Thyroid gland (tissue), 4 donors: Measurements from ENCODE around the gene CCS. TPM values are rescaled to one million over a fixed set of nuclear protein-coding genes. Genes with fewer than 3 reads are reported as not detected.

Experiments used
- DNase-seq, 2 donors: peaks; one replicate each; pipeline ENCODE4 v3.0.0-alpha.2; 2019
- H3K27ac ChIP-seq, 3 donors: fragments of 200-600 bp; sonication (generic); 1 replicate in 2 of 3; 2 replicates in 1 of 3; pipeline ENCODE4 v1.5.1; 2016 to 2019; ENCODE audit warnings: mild to moderate bottlenecking in 1 of 3, moderate library complexity in 1 of 3
- H3K27me3 ChIP-seq: fragments of 200-600 bp; sonication (generic); one replicate; pipeline ENCODE4 v1.5.1; 2019
- H3K36me3 ChIP-seq, 2 donors: fragments of 200-600 bp; sonication (generic); one replicate each; pipeline ENCODE4 v1.5.1; 2016 to 2019
- H3K4me1 ChIP-seq, 2 donors: fragments of 200-600 bp; sonication (generic); one replicate each; pipeline ENCODE4 v1.5.1; 2017 to 2019
- H3K4me3 ChIP-seq, 3 donors: fragments of 200-600 bp; sonication (generic); replicated peaks in 1 of 3; 1 replicate in 2 of 3; 2 replicates in 1 of 3; pipeline ENCODE4 v1.5.1; 2016; ENCODE audit warnings: mild to moderate bottlenecking in 1 of 3
- H3K9me3 ChIP-seq: fragments of 200-600 bp; sonication (generic); one replicate; pipeline ENCODE4 v1.5.1; 2017
- CTCF ChIP-seq, 6 experiments: fragments of 200-600 bp in 3 of 6; fragments of 450-650 bp in 3 of 6; sonication (generic) in 3 of 6; IDR thresholded peaks; one replicate each; pipeline ENCODE4 v1.5.1; 2016 to 2019; ENCODE audit warnings: antibody characterized with exemption in 6 of 6, mild to moderate bottlenecking in 2 of 6, inconsistent platforms in 1 of 6, moderate library complexity in 1 of 6
- POLR2A ChIP-seq, 2 donors: fragments of 450-650 bp; IDR thresholded peaks; one replicate each; pipeline ENCODE4 v1.6.1; 2017; ENCODE audit warnings: antibody characterized with exemption in 2 of 2, mild to moderate bottlenecking in 2 of 2, moderate library complexity in 1 of 2
- WGBS, 2 donors: methylation state at CpG; one replicate each; pipeline ENCODE4 v1.1.5; 2017; 5-methylcytosine and 5-hydroxymethylcytosine counted together
- intact Hi-C: fragments of 100-400 bp; cut with DNase I; formaldehyde crosslinking; loops from one replicate; pipeline ENCODE4 v1.15.1; 2023
- total RNA-seq, 4 donors: library from RNA; depleted of rRNA; stranded (reverse); fragments of >200 nt; gene quantifications; one replicate each; pipeline ENCODE4 v1.2.3, GENCODE V29; 2016

Gene CCS
- total RNA-seq, 4 donors from 2014 or later: 22.7 to 48.5 (median 28.9) TPM

- intact Hi-C loops: no loop called here
- H3K9me3 ChIP-seq: no peaks in the 10 kb centered on the region
- no peak overlapping the region for H3K27ac ChIP-seq
- 93 to 97% methylated on average over 2 of the region's 2 CpGs for WGBS, 2 donors
- peaks cover 34 to 38% of the 10 kb centered on the region in 2 donors for H3K36me3 ChIP-seq
- no peaks in the 10 kb centered on the region for H3K4me1 ChIP-seq
- H3K27me3 ChIP-seq: no peaks in the 10 kb centered on the region
- no peak for DNase-seq
- TF ChIP-seq POLR2A (IDR thresholded peaks at IDR 0.05): no peak
- H3K4me3 ChIP-seq: no peak overlapping the region
Measured at GRCh38 chr11:66629356-66629755, 36.4 kb downstream of the CCS start.

DNA sequence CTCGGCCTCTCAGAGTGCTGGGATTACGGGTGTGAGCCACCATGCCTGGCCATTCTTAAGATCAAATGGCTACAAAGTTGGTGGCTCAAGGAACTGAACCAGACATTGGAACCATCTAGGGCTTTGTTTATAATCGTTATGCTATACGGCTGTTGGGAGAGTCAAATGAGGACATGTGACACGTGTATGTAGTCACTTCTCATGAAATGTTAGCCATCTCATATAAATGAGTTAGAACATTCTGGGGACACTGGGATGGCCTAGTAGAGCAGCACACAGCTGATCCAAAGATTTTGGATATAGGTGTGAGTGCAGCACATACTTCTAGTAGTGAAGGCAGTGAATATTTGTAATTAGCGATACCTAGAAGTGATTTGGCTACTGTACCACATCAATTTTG lies 38.9 kb downstream of the CCS start:
- no peak for DNase-seq
- TF ChIP-seq CTCF (IDR thresholded peaks at IDR 0.05): no peak
- TF ChIP-seq POLR2A (IDR thresholded peaks at IDR 0.05): no peak
- Histone ChIP-seq H3K27me3 (no peaks in the 10 kb centered on the region), H3K9me3 (no peaks in the 10 kb centered on the region), H3K36me3 (peaks cover 8 to 13% of the 10 kb centered on the region in 2 donors), H3K4me1 (no peaks in the 10 kb centered on the region), H3K27ac (no peak overlapping the region), H3K4me3 (no peak overlapping the region)
- intact Hi-C loops: no loop called here
- 95 to 97% methylated on average over 6 of the region's 6 CpGs for WGBS, 2 donors

DNA sequence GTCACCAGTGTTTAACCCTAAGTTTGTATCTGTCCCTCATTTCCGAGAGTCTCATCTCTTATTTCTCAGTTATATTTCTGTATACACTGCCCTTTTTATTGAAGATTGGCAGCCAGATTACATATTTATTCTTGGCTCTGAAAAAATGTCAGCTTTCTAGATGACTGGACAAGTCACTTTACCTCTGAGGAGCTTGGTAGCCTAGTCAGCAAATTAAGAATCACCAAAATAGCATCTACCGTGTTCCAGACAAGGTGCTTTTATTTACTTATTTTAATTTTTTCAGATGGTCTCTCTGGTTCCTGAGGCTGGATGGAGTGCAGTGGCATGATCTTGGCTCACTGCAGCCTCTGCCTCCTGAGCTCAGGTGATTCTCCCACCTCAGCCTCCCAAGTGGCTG lies 40.0 kb downstream of the CCS start:
- peaks cover 5 to 8% of the 10 kb centered on the region in 2 donors for H3K4me1 ChIP-seq
- H3K9me3 ChIP-seq: no peaks in the 10 kb centered on the region
- no peak overlapping the region for H3K27ac ChIP-seq
- no peak overlapping the region for H3K4me3 ChIP-seq
- no peaks in the 10 kb centered on the region for H3K27me3 ChIP-seq
- whole genome bisulfite sequencing, 2 donors: 90 to 91% methylated on average over 2 of the region's 2 CpGs
- peaks cover 0 to 3% of the 10 kb centered on the region in 2 donors for H3K36me3 ChIP-seq
- no peak for DNase-seq
- TF ChIP-seq CTCF (IDR thresholded peaks at IDR 0.05) (no peak), POLR2A (IDR thresholded peaks at IDR 0.05) (no peak)
- intact Hi-C loops: no loop called here

DNA sequence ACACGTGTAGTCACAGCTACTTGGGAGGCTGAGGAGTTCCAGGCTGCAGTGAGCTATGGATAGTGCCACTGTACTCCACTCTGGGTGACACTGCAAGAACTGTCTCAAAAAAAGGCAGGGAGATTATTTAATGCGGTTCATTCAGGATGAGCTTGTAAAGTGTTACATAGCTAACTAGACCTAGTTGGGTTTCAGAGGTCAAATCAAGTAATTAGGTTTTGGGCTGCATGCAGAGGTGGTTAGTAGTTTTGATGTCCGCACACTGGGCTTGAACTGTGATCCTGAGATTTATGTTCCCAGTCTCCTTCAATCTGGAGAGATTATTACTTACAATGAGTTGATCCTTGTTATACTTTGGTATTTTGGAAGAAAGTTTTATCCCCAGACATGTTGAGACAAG lies 43.4 kb downstream of the CCS start:
- Histone ChIP-seq H3K4me1 (peaks cover 23 to 29% of the 10 kb centered on the region in 2 donors), H3K36me3 (peaks cover 5 to 14% of the 10 kb centered on the region in 2 donors), H3K27me3 (no peaks in the 10 kb centered on the region), H3K27ac (no peak overlapping the region), H3K9me3 (no peaks in the 10 kb centered on the region), H3K4me3 (no peak overlapping the region)
- intact Hi-C loops: loop anchor here (5.0 kb wide), 1 partner anchor 41 kb away; the partner anchor contains the start of gene RBM4B
- no peak for DNase-seq
- TF ChIP-seq CTCF (IDR thresholded peaks at IDR 0.05) (no peak), POLR2A (IDR thresholded peaks at IDR 0.05) (no peak)
- WGBS, 2 donors: 91 to 95% methylated on average over 3 of the region's 3 CpGs

DNA sequence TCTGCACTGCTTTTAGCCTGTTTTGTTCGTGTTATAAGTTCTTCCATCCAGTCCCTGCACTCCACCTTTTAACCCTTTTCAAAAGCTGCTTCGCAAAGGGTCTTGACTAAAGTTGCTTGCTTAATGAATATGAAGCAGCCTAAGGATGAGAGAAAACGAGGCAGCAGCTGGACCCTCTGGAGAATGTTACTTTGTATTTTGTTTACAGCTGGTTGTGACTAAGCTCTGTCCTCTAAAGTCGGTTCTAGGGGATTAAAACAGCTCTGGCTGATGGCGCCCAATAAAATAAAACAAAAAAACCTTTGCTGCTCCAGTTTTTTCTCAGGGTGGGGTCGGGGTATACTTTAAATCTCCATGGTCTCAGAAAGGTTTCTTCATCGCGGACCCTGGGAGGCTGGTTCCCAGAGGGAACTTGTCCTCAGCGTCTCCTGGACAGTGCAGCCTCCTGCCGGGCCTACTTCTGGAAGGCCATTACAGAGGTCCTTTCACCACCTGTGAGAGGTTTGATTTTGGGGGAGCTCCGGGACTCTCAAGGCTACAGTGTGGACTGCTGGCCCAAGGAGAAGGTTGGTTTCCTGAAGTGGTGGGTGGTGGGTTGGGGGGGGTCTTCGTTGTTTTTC lies 44.7 kb downstream of the CCS start:
- no peaks in the 10 kb centered on the region for H3K9me3 ChIP-seq
- no peaks in the 10 kb centered on the region for H3K27me3 ChIP-seq
- peak in 1 of 2 donors; percentile 8 for DNase-seq
- peaks cover 5 to 14% of the 10 kb centered on the region in 2 donors for H3K36me3 ChIP-seq
- peak overlapping the region; percentile 60 to 82 (median 60) for H3K27ac ChIP-seq
- WGBS, 2 donors: 45 to 53% methylated on average over 10 to 12 of the region's 12 CpGs
- H3K4me1 ChIP-seq: peaks cover 36 to 42% of the 10 kb centered on the region in 2 donors
- TF ChIP-seq CTCF (IDR thresholded peaks at IDR 0.05) (no peak), POLR2A (IDR thresholded peaks at IDR 0.05) (no peak)
- H3K4me3 ChIP-seq: peak overlapping the region in 2 of 3 donors; percentile 22 to 78
- intact Hi-C loops: loop anchor here (2.0 to 5.0 kb wide), 2 partner anchors 21 to 40 kb away; partner anchors contain the start of genes RBM14 and RBM4B
